ENCODE results near the gene KCNG1. TPM values are rescaled to one million over a fixed set of nuclear protein-coding genes. Genes with fewer than 3 reads are reported as not detected.

The KCNG1 gene
- total and polyA plus RNA-seq, 4 donors, result 0.10 to 0.39 TPM; not detected in 2

- Histone ChIP-seq H3K4me3 (ENCODE audit: low read length in 2 of 2) (no peak overlapping the region), H3K4me1 (ENCODE audit: control insufficient read depth in 1 of 2, insufficient read depth in 2 of 2, low read length in 2 of 2) (no peaks in the 10 kb centered on the region), H3K36me3 (ENCODE audit: control insufficient read depth in 1 of 2, insufficient read depth in 2 of 2, low read length in 1 of 2) (no peaks in the 10 kb centered on the region), H3K27ac (ENCODE audit: low read depth in 1 of 2, low read length in 2 of 2) (no peak overlapping the region), H3K9me3 (ENCODE audit: control insufficient read depth, low read length) (no peaks in the 10 kb centered on the region), H3K27me3 (ENCODE audit: control insufficient read depth in 1 of 2, insufficient read depth in 2 of 2, low read length in 1 of 2) (no peaks in the 10 kb centered on the region)
- 70% methylated on average over 20 of the region's 20 CpGs for WGBS, 2 donors
- DNase-seq, result no peak
- intact Hi-C loops (cut with DNase I), result no loop called here
- ATAC-seq (ENCODE audit: low FRiP score), result no peak
Observed at GRCh38 chr20:51001430-51002265, 21.3 kb downstream of the KCNG1 start.

GRCh38 chr20:50999355-50999754 is 23.6 kb downstream of the KCNG1 start:
- DNase-seq (no peak), ATAC-seq (ENCODE audit: low FRiP score) (no peak)
- intact Hi-C loops (cut with DNase I), result loop anchor here in 1 of 2 donors (10.0 kb wide), 1 partner anchor 595 kb away; no protein-coding TSS in a partner anchor
- Histone ChIP-seq H3K4me3 (ENCODE audit: low read length in 2 of 2) (no peak overlapping the region), H3K27ac (ENCODE audit: low read depth in 1 of 2, low read length in 2 of 2) (no peak overlapping the region), H3K36me3 (ENCODE audit: control insufficient read depth in 1 of 2, insufficient read depth in 2 of 2, low read length in 1 of 2) (no peaks in the 10 kb centered on the region), H3K27me3 (ENCODE audit: control insufficient read depth in 1 of 2, insufficient read depth in 2 of 2, low read length in 1 of 2) (no peaks in the 10 kb centered on the region), H3K4me1 (ENCODE audit: control insufficient read depth in 1 of 2, insufficient read depth in 2 of 2, low read length in 2 of 2) (no peaks in the 10 kb centered on the region), H3K9me3 (ENCODE audit: control insufficient read depth, low read length) (no peaks in the 10 kb centered on the region)
- WGBS, 2 donors, result 88% methylated on average over 4 of the region's 4 CpGs

GRCh38 chr20:50996901-50997865 is 25.7 kb downstream of the KCNG1 start:
- WGBS, 2 donors, result 52% methylated on average over 10 of the region's 10 CpGs
- no peak for DNase-seq
- Histone ChIP-seq H3K4me3 (ENCODE audit: low read length in 2 of 2) (no peak overlapping the region), H3K9me3 (ENCODE audit: control insufficient read depth, low read length) (no peaks in the 10 kb centered on the region), H3K36me3 (ENCODE audit: control insufficient read depth in 1 of 2, insufficient read depth in 2 of 2, low read length in 1 of 2) (no peaks in the 10 kb centered on the region), H3K4me1 (ENCODE audit: control insufficient read depth in 1 of 2, insufficient read depth in 2 of 2, low read length in 2 of 2) (no peaks in the 10 kb centered on the region), H3K27ac (ENCODE audit: low read depth in 1 of 2, low read length in 2 of 2) (no peak overlapping the region), H3K27me3 (ENCODE audit: control insufficient read depth in 1 of 2, insufficient read depth in 2 of 2, low read length in 1 of 2) (no peaks in the 10 kb centered on the region)
- no peak for ATAC-seq (ENCODE audit: low FRiP score)
- intact Hi-C loops (cut with DNase I), result loop anchor here in 1 of 2 donors (10.0 kb wide), 1 partner anchor 598 kb away; no protein-coding TSS in a partner anchor

- no peaks in the 10 kb centered on the region for H3K4me1 ChIP-seq (ENCODE audit: control insufficient read depth in 1 of 2, insufficient read depth in 2 of 2, low read length in 2 of 2)
- H3K36me3 ChIP-seq (ENCODE audit: control insufficient read depth in 1 of 2, insufficient read depth in 2 of 2, low read length in 1 of 2), result no peaks in the 10 kb centered on the region
- intact Hi-C loops (cut with DNase I), result loop anchor here in 1 of 2 donors (10.0 kb wide), 1 partner anchor 599 kb away; no protein-coding TSS in a partner anchor
- no peak for DNase-seq
- H3K27ac ChIP-seq (ENCODE audit: low read depth in 1 of 2, low read length in 2 of 2), result no peak overlapping the region
- no peaks in the 10 kb centered on the region for H3K9me3 ChIP-seq (ENCODE audit: control insufficient read depth, low read length)
- ATAC-seq (ENCODE audit: low FRiP score), result no peak
- no peak overlapping the region for H3K4me3 ChIP-seq (ENCODE audit: low read length in 2 of 2)
- 82 to 85% methylated on average over 5 of the region's 5 CpGs for WGBS, 2 donors
- no peaks in the 10 kb centered on the region for H3K27me3 ChIP-seq (ENCODE audit: control insufficient read depth in 1 of 2, insufficient read depth in 2 of 2, low read length in 1 of 2)
Observed at GRCh38 chr20:50995506-50995905, 27.4 kb downstream of the KCNG1 start.

GRCh38 chr20:50993876-50994275 is 29.0 kb downstream of the KCNG1 start:
- Histone ChIP-seq H3K9me3 (ENCODE audit: control insufficient read depth, low read length) (no peaks in the 10 kb centered on the region), H3K27me3 (ENCODE audit: control insufficient read depth in 1 of 2, insufficient read depth in 2 of 2, low read length in 1 of 2) (no peaks in the 10 kb centered on the region), H3K4me1 (ENCODE audit: control insufficient read depth in 1 of 2, insufficient read depth in 2 of 2, low read length in 2 of 2) (no peaks in the 10 kb centered on the region), H3K36me3 (ENCODE audit: control insufficient read depth in 1 of 2, insufficient read depth in 2 of 2, low read length in 1 of 2) (no peaks in the 10 kb centered on the region), H3K4me3 (ENCODE audit: low read length in 2 of 2) (no peak overlapping the region), H3K27ac (ENCODE audit: low read depth in 1 of 2, low read length in 2 of 2) (no peak overlapping the region)
- 78 to 85% methylated on average over 9 of the region's 9 CpGs for WGBS, 2 donors
- DNase-seq, result no peak
- ATAC-seq (ENCODE audit: low FRiP score), result no peak
- intact Hi-C loops (cut with DNase I), result loop anchor here in 1 of 2 donors (10.0 kb wide), 1 partner anchor 601 kb away; no protein-coding TSS in a partner anchor

- H3K27me3 ChIP-seq (ENCODE audit: control insufficient read depth in 1 of 2, insufficient read depth in 2 of 2, low read length in 1 of 2), result no peaks in the 10 kb centered on the region
- no peaks in the 10 kb centered on the region for H3K9me3 ChIP-seq (ENCODE audit: control insufficient read depth, low read length)
- H3K4me3 ChIP-seq (ENCODE audit: low read length in 2 of 2), result no peak overlapping the region
- DNase-seq (no peak), ATAC-seq (ENCODE audit: low FRiP score) (no peak)
- H3K36me3 ChIP-seq (ENCODE audit: control insufficient read depth in 1 of 2, insufficient read depth in 2 of 2, low read length in 1 of 2), result no peaks in the 10 kb centered on the region
- no peak overlapping the region for H3K27ac ChIP-seq (ENCODE audit: low read depth in 1 of 2, low read length in 2 of 2)
- no peaks in the 10 kb centered on the region for H3K4me1 ChIP-seq (ENCODE audit: control insufficient read depth in 1 of 2, insufficient read depth in 2 of 2, low read length in 2 of 2)
- WGBS, 2 donors, result 38 to 42% methylated on average over 13 of the region's 13 CpGs
- intact Hi-C loops (cut with DNase I), result loop anchor here in 1 of 2 donors (10.0 kb wide), 1 partner anchor 602 kb away; no protein-coding TSS in a partner anchor
Observed at GRCh38 chr20:50992733-50993457, 30.0 kb downstream of the KCNG1 start.

GRCh38 chr20:50992336-50992732 is 30.6 kb downstream of the KCNG1 start:
- H3K36me3 ChIP-seq (ENCODE audit: control insufficient read depth in 1 of 2, insufficient read depth in 2 of 2, low read length in 1 of 2), result no peaks in the 10 kb centered on the region
- no peak overlapping the region for H3K27ac ChIP-seq (ENCODE audit: low read depth in 1 of 2, low read length in 2 of 2)
- H3K9me3 ChIP-seq (ENCODE audit: control insufficient read depth, low read length), result no peaks in the 10 kb centered on the region
- DNase-seq (no peak), ATAC-seq (ENCODE audit: low FRiP score) (no peak)
- no peaks in the 10 kb centered on the region for H3K27me3 ChIP-seq (ENCODE audit: control insufficient read depth in 1 of 2, insufficient read depth in 2 of 2, low read length in 1 of 2)
- H3K4me1 ChIP-seq (ENCODE audit: control insufficient read depth in 1 of 2, insufficient read depth in 2 of 2, low read length in 2 of 2), result no peaks in the 10 kb centered on the region
- intact Hi-C loops (cut with DNase I), result loop anchor here in 1 of 2 donors (10.0 kb wide), 1 partner anchor 602 kb away; no protein-coding TSS in a partner anchor
- H3K4me3 ChIP-seq (ENCODE audit: low read length in 2 of 2), result no peak overlapping the region
- 48 to 52% methylated on average over 4 of the region's 4 CpGs for WGBS, 2 donors

GRCh38 chr20:50991076-50991475 is 31.8 kb downstream of the KCNG1 start:
- ATAC-seq (ENCODE audit: low FRiP score), result no peak

More at GRCh38 chr20:50991076-50991475, 31.8 kb downstream of the KCNG1 start:
- Histone ChIP-seq H3K27me3 (ENCODE audit: control insufficient read depth in 1 of 2, insufficient read depth in 2 of 2, low read length in 1 of 2) (no peaks in the 10 kb centered on the region), H3K4me3 (ENCODE audit: low read length in 2 of 2) (no peak overlapping the region), H3K9me3 (ENCODE audit: control insufficient read depth, low read length) (no peaks in the 10 kb centered on the region), H3K36me3 (ENCODE audit: control insufficient read depth in 1 of 2, insufficient read depth in 2 of 2, low read length in 1 of 2) (no peaks in the 10 kb centered on the region), H3K4me1 (ENCODE audit: control insufficient read depth in 1 of 2, insufficient read depth in 2 of 2, low read length in 2 of 2) (no peaks in the 10 kb centered on the region), H3K27ac (ENCODE audit: low read depth in 1 of 2, low read length in 2 of 2) (no peak overlapping the region)
- DNase-seq, result no peak
- 85 to 86% methylated on average over 3 of the region's 3 CpGs for WGBS, 2 donors
- intact Hi-C loops (cut with DNase I), result loop anchor here in 1 of 2 donors (10.0 kb wide), 1 partner anchor 604 kb away; no protein-coding TSS in a partner anchor
